Stimulated activated naive CD8-positive, alpha-beta T cell treated with anti-CD3 and anti-CD28 coated beads, Interleukin-15, Interleukin-2, amounts not matched to agents 100 U/mL and 50 U/mL, for 24 hours (primary cell): Measurements from ENCODE around the gene GNA12.
A peak's percentile ranks its signal among the peaks of the same experiment; 100 is the strongest.
"Not testable (repeated sequence)": the region's sequence is repeated elsewhere in the genome, so short reads cannot be mapped to it uniquely, and the experiment has no call there.

ENCODE experiments used
- ATAC-seq: fragments of 150-1000 bp; cut with Tn5 transposase; one replicate; pipeline ENCODE4 v1.10.0; 2021
- DNase-seq: peaks from one replicate; pipeline ENCODE4 v3.0.0; 2021

GNA12 gene

DNA sequence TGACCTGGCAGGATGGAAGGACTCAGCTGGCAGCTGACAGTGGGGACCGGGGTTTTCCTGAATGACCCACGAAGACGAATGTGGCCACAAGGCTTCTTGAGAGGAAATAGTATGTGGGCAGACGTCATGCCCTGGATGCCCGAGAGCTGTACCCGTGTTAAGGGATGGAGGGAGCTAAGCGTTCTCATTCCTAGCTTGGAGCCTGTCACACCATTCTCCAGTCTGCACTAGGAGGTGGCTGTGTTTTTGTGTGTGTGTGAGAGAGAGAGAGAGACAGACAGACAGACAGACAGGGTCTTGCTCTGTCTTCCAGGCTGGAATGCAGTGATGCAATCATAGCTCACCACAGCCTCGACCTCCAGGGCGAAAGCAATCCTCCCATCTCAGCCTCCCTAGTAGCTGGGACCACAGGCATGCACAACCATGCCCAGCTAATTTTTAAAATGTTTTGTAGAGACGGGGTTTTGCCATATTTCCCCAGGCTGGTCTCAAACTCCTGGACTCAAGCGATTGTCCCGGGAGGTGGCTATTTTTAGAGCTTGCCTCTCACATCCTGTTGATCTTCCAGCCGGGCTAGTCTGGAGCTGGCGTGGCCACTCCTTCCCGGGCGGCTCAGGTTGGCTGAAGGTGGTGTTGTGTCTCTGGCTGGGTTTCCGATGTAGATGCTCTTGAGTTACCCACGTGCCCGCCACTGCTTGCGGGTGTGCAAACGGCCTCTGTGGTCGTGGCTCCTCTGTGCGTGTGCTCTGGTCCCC is 154.0 kb downstream of the GNA12 start:
- DNase-seq (no peak), ATAC-seq (no peak)

DNA sequence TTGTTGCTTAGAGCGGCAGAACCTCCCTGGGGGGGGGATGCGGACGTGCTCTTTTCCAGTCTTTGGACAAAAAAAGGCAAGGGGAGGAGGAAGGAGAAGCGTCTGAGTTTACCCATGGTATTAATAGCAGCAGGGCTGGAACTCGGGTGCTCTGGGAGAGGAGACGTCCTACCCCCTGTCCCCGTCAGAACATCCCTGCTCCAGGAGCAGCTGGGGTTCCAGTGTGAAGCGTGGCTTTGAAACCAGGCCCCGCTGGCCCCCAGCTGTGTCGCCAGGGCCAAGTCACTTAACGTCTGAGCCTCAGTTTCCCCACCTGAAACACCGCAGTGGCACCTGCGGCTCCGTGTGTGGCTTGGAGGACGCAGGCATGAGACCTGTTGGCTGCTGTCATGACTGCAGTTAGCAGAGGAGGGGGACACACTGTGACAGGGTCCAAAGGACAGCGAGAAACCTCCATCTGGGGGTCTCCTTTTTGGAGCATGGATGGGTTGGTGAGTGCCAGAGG is 154.7 kb downstream of the GNA12 start:
- no peak for DNase-seq
- no peak for ATAC-seq

DNA sequence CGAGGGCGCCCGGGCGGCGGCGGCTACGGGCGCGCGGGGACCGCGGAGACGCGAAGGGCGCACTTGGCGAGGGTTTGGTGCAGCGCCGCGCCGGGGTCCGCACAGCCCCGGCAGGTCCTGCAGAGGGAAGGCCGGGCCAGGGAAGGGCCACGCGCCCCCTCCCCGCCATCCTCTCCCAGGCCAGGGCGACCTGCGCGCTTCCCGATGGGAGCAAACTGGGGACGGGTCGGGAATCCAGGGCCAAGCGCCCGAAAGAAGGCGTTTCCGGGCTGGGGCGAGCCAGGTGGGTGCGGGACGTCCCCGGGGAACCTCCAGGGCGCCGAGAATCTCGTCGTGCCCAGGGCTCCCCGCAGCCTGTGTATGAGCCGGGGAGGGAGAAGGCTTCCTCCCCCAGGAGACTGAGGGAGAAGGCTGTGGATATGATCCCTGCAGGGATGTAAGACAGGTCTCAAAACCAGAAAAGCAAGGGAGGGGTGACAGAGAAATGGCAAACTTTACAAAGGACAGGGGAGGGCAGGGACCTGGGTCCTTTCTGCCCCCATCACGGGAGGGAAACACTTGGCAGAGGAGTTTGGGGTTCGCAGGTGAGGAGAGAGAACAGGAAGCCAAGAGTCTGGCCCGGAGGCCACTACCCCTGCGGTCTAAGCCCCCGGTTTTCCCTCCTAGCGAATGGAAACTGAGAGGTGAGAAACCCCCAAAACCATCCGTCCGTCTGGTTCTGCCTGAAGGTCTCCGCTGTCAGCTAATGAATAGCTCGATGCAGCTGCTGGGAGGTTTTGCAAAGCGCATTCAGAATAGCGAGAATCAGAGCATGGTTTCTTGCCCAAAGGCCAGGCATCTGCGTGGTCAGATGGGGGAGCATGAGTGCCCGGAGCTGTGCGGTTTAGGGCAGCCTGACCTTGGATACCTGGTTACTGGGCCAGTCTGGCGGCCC is 155.4 kb downstream of the GNA12 start:
- ATAC-seq = peak; percentile 45
- peak; percentile 28 for DNase-seq

DNA sequence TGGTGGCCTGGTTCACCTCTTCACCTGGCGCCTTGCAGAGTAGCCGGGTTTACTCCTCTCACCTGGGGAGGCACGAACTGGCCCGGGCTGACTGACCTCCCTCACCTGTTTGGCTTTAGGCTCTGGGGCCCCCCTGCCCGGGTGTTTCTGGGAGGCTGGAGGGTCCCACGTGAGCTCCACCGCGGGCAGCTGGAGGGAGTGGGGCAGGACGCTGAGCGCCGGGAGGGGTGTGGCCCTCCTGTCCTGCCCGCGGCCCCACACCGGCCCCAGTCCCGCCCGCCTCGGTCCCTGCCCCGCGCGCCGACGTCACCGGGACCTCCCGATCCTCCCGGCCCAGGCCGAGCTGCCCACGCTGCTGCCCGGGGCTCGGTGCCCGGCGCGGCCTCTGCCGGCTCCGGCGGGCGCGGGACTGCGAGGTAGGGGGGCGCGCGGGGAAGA is 156.2 kb downstream of the GNA12 start, which contains the start of gene AMZ1:
AMZ1 (plus strand) TSS at position 322 of the 438 bp plus-strand sequence. CDS start 12,250 bp downstream, outside the sequence.
- no peak for DNase-seq

DNA sequence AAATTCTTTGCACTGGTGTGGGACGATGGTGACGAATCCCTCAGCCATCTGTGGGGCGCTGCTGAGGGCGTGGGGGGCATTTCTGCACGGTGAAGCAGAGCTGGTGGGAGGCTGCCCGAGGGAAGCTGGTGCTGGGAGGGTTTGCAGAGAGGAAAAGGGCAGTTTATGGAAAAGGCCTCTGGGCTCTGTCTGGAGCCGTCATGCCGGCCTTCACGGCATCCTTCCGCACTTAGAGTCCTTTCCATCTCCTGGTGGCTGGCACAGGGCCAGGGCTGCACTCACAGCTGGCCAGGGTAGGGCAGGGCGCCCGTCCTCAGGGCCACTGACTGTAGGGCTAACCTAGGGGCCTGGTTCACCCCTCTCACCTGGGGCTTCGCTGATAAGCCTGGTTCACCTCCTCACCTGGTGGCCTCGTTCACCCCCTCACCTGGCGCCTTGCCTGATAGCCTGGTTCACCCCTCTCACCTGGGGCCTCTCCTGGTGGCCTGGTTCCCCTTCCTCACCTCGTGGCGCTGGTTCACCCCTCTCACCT is 156.7 kb downstream of the GNA12 start:
- no peak for DNase-seq
- no peak for ATAC-seq

More for the DNA sequence above, 156.2 kb downstream of the GNA12 start, which contains the start of gene AMZ1:
- ATAC-seq = no peak

DNA sequence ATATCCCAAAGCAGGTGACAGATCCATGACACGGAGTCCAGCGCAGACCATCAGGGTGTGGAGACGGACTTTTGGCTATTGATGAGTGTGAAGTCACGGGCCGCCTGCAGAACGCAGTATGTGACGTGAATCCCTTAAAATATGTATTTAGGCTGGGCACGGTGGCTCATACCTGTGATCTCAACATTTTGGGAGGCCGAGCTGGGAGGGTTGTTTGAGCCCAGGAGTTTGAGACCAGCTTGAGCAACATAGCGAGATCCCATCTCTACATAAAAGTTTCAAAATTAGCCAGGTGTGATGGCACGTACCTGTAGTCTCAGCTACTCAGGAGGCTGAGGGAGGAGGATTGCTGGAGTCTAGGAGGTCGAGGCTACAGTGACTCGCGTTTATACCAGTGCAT is 158.0 kb downstream of the GNA12 start:
- ATAC-seq = no peak
- no peak for DNase-seq

DNA sequence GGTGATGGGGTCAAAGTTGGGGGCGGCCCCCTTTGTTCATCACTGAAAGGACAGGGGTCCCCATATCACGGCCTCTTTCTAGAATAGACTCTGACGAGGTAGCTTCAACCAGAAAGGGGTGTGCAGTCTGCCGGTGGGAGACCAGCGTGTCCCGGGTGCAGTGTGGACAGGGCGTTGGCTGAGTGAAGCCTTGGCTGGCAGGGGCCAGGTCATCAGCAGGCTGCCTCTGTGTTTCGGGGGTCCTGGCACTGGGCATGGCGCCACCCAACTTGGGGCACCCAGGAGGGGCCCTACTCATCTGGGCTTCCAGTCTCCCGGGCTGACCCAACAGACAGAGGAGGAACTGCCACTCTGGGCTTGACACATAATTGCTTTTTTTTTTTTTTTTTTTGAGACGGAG is 159.6 kb downstream of the GNA12 start:
- DNase-seq = no peak

DNA sequence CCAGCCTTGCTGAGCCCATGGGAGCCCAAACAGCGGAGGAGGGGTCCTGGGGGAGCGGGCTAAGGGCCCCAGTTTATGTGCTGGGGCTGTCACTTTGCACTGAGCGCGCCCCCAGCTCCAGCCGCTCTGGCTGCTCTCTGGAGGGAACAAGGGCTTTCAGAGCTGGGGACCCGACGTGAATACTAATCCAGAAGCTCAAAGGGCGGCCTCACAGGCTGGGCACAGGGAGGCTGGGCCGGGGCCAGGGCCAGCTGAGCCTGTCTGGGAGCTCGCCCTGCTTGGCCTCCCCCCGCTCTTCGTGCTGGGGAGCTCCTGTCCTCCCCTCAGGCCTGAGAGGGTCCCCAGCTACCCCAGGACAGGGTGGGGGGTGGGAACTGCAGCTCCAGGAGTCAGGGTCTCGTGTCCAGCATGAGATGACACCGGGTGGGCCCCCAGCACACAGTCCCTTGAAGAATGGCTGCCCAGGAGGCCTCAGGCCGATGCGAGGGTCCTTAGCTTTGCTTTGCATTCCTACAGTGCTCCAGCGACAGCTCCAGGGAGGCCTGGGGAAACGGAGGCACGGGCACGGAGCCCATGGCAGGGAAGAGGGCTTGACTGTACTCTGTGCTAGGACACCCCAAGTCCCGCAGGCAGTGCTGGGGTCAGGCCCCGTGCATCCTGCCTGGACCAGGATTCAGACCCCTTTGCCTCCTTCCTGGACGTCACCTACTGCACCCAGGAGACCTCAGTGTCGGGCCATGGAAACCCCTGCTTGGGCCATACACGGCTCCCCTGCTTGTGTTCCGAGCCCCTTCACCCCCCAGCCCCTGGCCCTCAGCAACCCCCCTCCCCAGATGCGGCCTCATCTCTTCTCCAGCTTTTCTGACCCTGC is 161.9 kb downstream of the GNA12 start:
- no peak for DNase-seq
- no peak for ATAC-seq

More for the DNA sequence above, 159.6 kb downstream of the GNA12 start:
- no peak for ATAC-seq

DNA sequence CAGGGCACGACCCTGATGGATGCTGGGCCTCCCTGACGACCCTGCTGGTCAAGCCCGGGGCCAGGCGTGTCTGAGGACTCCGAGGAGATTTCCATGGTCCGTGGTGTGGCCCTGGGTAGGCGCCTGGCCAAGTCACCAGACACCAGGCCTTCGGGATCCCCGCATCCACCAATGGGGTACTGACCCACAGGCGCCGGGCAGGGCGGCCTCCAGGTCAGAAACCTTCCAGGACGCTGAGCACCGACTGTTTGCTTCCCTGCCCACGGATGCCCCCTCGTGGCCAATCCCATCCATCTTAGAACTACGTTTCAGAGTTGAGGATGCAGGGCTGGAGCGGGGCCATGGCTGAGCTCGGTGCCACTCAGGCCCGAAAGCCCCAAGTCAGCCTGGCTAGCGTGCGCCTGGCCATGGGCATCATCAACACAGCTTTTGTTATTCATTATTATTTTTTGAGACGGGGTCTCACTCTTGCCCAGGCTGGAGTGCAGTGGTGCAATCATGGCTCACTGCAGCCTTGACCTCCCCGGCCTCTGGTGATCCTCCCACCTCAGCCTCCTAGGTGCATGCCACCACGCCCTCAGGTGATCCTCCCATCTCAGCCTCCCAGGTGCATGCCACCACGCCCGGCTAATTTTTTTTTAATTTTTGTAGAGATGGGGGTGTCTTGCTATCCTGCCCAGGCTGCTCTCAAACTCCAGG is 163.2 kb downstream of the GNA12 start:
- ATAC-seq = peak; percentile 65

DNA sequence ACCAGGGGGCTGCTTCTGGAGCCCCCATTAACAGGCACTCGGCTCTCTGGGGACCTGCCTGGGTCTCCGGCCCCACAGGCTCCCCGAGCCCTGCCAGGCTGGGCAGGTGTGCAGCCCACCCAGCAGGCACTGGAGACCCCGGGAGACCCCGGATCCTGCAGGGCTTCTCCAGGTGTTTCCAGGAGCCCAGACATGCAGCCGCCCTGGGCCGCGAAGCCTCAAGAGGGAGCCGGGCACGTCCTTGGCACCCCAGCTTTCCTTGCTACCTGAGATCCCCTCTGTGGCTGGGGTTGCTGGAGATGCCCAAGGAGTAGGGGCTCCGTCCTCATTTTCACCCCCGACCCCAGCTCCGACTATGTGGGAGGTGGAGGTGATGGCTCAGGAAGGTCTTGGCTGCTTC is 163.9 kb downstream of the GNA12 start:
- DNase-seq = no peak
- ATAC-seq = no peak

More for the DNA sequence above, 163.2 kb downstream of the GNA12 start:
- peak; percentile 74 for DNase-seq

DNA sequence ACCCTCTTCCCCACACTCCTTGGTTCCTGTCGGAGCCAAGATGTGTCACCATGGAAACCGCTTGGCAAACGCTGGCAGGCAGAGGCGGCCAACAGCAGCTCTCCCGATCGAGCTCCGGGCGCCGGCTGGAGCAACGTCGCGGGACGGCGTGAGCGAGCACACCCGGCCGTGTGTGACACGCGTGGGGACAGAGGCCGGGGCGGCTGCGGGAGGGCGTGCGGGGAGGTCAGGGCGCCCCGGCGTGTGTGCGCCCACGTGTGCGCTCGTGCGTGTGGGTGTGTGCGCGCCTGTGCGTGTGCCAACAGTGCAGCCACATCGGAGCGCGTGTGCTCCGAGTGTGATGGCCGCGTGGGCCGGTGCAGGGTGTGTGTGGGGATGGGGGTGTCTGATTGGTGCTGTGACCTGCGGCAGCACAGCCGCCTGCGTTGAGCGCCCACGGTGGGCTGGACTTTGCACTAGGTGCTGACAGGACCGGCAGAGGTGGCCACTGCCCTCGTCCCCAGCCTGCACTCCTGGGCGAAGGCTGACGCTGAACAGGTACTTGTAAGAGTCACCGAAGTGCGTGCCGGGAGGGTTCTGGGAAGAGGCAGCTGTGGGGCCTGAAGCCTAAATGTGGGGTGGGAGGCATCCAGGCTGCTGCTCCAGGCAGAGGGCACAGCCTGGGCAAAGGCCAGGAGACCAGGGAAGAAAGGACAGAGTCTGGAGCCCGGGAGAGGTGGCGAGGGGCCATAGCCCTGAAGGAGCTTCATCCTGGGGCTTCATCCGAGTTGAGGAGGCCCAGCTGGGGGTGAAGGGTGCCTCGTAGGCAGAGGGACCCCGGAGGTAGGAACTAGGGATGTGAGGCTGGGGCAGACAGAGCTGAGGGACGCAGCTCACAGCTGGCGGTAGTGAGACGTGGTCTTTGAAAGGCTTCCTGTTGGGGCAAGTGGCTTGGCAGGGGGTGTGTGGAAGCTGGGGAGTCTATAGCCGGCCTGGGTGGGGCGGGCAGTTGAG is 164.7 kb downstream of the GNA12 start:
- DNase-seq, ATAC-seq: not testable (repeated sequence)

DNA sequence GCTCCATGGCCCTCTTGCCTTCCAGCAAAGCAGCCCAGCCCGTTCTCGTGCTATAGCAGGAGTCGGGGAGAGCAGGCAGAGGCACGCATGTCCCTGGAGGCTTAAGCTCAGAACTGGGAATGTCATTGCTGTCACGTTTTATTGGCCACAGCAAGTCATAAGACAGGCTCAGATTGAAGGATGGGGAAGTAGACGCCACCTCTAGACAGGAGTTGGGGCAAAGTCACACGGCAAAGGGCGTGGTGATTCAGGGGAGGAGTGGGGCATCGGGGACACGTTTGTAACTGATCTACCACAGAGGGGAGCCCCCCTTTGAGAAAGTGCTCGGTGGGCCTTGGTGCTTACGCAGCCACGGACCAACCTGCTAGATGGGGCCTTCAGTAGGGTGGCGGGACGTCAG is 165.7 kb downstream of the GNA12 start:
- DNase-seq, ATAC-seq: not testable (repeated sequence)
